Suprapubic skin (tissue), 4 donors: Measurements from ENCODE around the gene ATP23. TPM values are rescaled to one million over a fixed set of nuclear protein-coding genes. Genes with fewer than 3 reads are reported as not detected.

Experiments
- DNase-seq, 2 donors: peaks; one replicate each; pipeline ENCODE4 v3.0.0-alpha.2; 2019; ENCODE audit warnings: low spot score in 2 of 2
- H3K27ac ChIP-seq: fragments of 200-600 bp; sonication (generic); one replicate; pipeline ENCODE4 v1.5.1; 2019
- H3K27me3 ChIP-seq: fragments of 200-600 bp; sonication (generic); one replicate; pipeline ENCODE4 v1.5.1; 2019
- H3K36me3 ChIP-seq: fragments of 200-600 bp; sonication (generic); one replicate; pipeline ENCODE4 v1.5.1; 2019
- H3K4me1 ChIP-seq: fragments of 200-600 bp; sonication (generic); one replicate; pipeline ENCODE4 v1.5.1; 2019
- H3K4me3 ChIP-seq: fragments of 200-600 bp; sonication (generic); one replicate; pipeline ENCODE4 v1.5.1; 2019; ENCODE audit warnings: mild to moderate bottlenecking
- H3K9me3 ChIP-seq: fragments of 200-600 bp; sonication (generic); one replicate; pipeline ENCODE4 v1.5.1; 2019
- CTCF ChIP-seq, 2 donors: fragments of 200-600 bp in 1 of 2; fragments of 450-650 bp in 1 of 2; sonication (generic) in 1 of 2; IDR thresholded peaks; one replicate each; pipeline ENCODE4 v1.5.1; 2016 to 2019; ENCODE audit warnings: antibody characterized with exemption in 2 of 2, mild to moderate bottlenecking in 1 of 2, moderate library complexity in 1 of 2
- EP300 ChIP-seq: sonication (generic); formaldehyde crosslinking; IDR thresholded peaks from one replicate; pipeline ENCODE4 v1.6.1; 2017; ENCODE audit warnings: antibody characterized with exemption
- POLR2A ChIP-seq, 2 donors: fragments of 450-650 bp; IDR thresholded peaks; one replicate each; pipeline ENCODE4 v1.6.1; 2017; ENCODE audit warnings: antibody characterized with exemption in 2 of 2, mild to moderate bottlenecking in 2 of 2, moderate library complexity in 2 of 2
- POLR2AphosphoS5 ChIP-seq, 3 donors: sonication (generic); formaldehyde crosslinking; IDR thresholded peaks; one replicate each; pipeline ENCODE4 v1.6.1; 2017; ENCODE audit warnings: antibody characterized with exemption in 3 of 3
- WGBS: methylation state at CpG from one replicate; pipeline ENCODE4 v1.1.5; 2018; 5-methylcytosine and 5-hydroxymethylcytosine counted together
- total RNA-seq, 4 donors: library from RNA; depleted of rRNA; stranded (reverse); fragments of >200 nt; gene quantifications; one replicate each; pipeline ENCODE4 v1.1.0, GENCODE V29; 2016

The ATP23 gene
- total RNA-seq, 4 donors from 2014 or later, result 4.4 to 12.0 (median 7.5) TPM

GRCh38 chr12:57964421-57964820 is 23.1 kb downstream of the ATP23 start:
- no peaks in the 10 kb centered on the region for H3K36me3 ChIP-seq
- WGBS, result 61% methylated on average over 1 of the region's 1 CpG
- peaks cover 21% of the 10 kb centered on the region for H3K9me3 ChIP-seq
- H3K27me3 ChIP-seq, result no peaks in the 10 kb centered on the region
- H3K4me1 ChIP-seq, result no peaks in the 10 kb centered on the region
- DNase-seq, result no peak
- no peak for TF ChIP-seq POLR2A (IDR thresholded peaks at IDR 0.05)
- no peak for TF ChIP-seq EP300
- TF ChIP-seq CTCF (IDR thresholded peaks at IDR 0.05), result no peak
- no peak for TF ChIP-seq POLR2AphosphoS5 (IDR thresholded peaks at IDR 0.05)
- no peak overlapping the region for H3K4me3 ChIP-seq
- no peak overlapping the region for H3K27ac ChIP-seq

GRCh38 chr12:57965766-57966165 is 24.4 kb downstream of the ATP23 start:
- Histone ChIP-seq H3K27ac (no peak overlapping the region), H3K4me3 (no peak overlapping the region), H3K4me1 (no peaks in the 10 kb centered on the region), H3K9me3 (peaks cover 14% of the 10 kb centered on the region), H3K36me3 (no peaks in the 10 kb centered on the region), H3K27me3 (no peaks in the 10 kb centered on the region)
- TF ChIP-seq EP300 (no peak), CTCF (IDR thresholded peaks at IDR 0.05) (no peak), POLR2A (IDR thresholded peaks at IDR 0.05) (no peak), POLR2AphosphoS5 (IDR thresholded peaks at IDR 0.05) (no peak)
- no peak for DNase-seq
- 92% methylated on average over 8 of the region's 8 CpGs for WGBS

GRCh38 chr12:57966536-57966935 is 25.2 kb downstream of the ATP23 start:
- no peaks in the 10 kb centered on the region for H3K4me1 ChIP-seq
- no peaks in the 10 kb centered on the region for H3K27me3 ChIP-seq
- H3K27ac ChIP-seq, result no peak overlapping the region
- TF ChIP-seq EP300 (no peak), POLR2A (IDR thresholded peaks at IDR 0.05) (no peak), POLR2AphosphoS5 (IDR thresholded peaks at IDR 0.05) (no peak), CTCF (IDR thresholded peaks at IDR 0.05) (no peak)
- no peak overlapping the region for H3K4me3 ChIP-seq
- peaks cover 13% of the 10 kb centered on the region for H3K9me3 ChIP-seq
- no peak for DNase-seq
- no peaks in the 10 kb centered on the region for H3K36me3 ChIP-seq

GRCh38 chr12:57983146-57983857 is 41.9 kb downstream of the ATP23 start:
- H3K27ac ChIP-seq, result no peak overlapping the region
- no peaks in the 10 kb centered on the region for H3K27me3 ChIP-seq
- no peaks in the 10 kb centered on the region for H3K9me3 ChIP-seq
- no peaks in the 10 kb centered on the region for H3K36me3 ChIP-seq
- 42% methylated on average over 6 of the region's 6 CpGs for WGBS
- no peak overlapping the region for H3K4me3 ChIP-seq
- H3K4me1 ChIP-seq, result peaks cover 6% of the 10 kb centered on the region
- TF ChIP-seq CTCF (IDR thresholded peaks at IDR 0.05) (peak; percentile 41 to 46), POLR2AphosphoS5 (IDR thresholded peaks at IDR 0.05) (no peak)
- no peak for DNase-seq

- Histone ChIP-seq H3K9me3 (no peaks in the 10 kb centered on the region), H3K27me3 (no peaks in the 10 kb centered on the region), H3K4me1 (peaks cover 6% of the 10 kb centered on the region), H3K27ac (no peak overlapping the region), H3K36me3 (no peaks in the 10 kb centered on the region), H3K4me3 (no peak overlapping the region)
- WGBS, result 75% methylated on average over 6 of the region's 6 CpGs
- DNase-seq, result no peak
- TF ChIP-seq POLR2AphosphoS5 (IDR thresholded peaks at IDR 0.05), result no peak
- TF ChIP-seq POLR2A (IDR thresholded peaks at IDR 0.05), result no peak
- TF ChIP-seq CTCF (IDR thresholded peaks at IDR 0.05), result no peak
- no peak for TF ChIP-seq EP300
Observed at GRCh38 chr12:57983858-57984505, 42.6 kb downstream of the ATP23 start.
